Activated CD8-positive, alpha-beta memory T cell treated with anti-CD3 and anti-CD28 coated beads for 1 hour (primary cell): ENCODE measurements around the gene CSMD2.

Experiments
- DNase-seq, 2 donors: peaks; one replicate each; pipeline ENCODE4 v3.0.0-alpha.2; 2020; ENCODE audit warnings: low read depth in 1 of 2; ENCODE audit errors: extremely low read depth in 1 of 2

CSMD2 gene

DNA sequence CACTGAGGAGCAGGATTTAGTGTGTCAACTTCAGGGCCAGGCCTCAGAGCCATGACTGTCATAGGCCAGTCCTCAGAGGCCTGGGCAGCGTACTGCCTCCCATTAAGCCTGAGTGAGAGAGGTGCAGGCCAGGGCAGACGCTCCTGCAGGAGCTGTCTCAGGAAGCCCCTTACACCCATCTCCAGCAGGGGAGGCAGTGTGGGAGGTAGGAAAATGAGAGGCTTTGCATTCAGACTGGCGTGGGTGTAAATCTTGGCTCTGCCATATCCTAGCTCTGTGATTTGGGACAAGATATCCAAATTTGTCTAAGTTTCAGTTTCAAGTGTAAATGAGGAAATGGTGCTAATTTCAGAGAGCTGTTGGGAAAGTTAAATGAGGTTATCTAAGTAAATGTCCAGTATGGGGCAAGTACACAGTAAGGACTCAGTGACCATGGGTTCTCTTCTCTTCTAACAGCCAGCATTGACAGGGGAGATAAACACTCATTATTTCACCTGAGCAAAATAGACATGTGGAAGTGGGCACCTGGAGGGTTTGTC lies 508.5 kb downstream of the CSMD2 start:
- DNase-seq = no peak

DNA sequence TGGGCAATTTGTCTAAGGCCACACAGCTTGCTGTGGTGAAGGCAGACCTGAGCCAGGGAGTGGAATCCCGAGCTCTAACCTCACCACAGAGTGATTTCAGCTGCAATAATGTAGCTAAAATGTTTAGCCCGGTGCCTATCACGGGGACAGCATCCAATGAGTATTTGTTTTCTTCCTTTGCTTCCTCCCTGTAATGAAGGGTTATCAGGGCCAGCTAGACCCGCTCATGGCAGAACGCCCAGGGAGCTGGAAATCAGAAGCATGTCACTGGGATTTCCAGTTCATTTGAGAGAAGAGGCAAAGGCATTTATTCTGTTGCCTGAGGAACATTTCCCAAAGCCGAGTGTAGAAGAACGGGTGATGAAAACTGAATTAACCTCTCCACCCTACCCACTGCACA lies 509.5 kb downstream of the CSMD2 start:
- DNase-seq = no peak

DNA sequence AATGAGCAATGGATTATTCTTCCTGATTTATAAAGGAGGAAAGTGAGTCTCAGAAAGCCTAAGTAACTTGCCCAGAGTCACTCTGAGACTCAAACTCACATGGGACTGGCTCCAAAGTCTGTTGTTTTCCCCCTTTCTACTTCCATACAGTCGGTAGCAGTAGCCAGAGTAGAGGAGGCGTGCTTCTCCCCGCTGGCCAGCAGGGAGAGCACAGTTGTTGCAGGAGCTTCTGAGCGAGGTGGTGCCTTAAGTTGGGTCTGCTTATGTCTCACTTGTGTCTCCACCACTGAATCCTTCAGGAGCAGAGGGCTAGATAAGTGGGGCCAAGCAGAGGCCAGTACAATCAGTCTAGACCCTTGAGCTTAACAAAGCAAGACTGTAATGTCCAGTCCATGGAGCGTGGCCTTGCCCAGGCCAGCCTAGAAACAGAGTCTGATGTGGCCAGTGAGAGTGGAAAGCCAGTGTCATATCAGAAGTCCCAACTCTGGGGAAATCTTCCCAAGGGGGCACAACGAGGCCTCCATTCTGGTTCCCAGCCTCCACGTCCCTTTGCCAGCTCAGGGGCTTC lies 510.7 kb downstream of the CSMD2 start:
- no peak for DNase-seq

DNA sequence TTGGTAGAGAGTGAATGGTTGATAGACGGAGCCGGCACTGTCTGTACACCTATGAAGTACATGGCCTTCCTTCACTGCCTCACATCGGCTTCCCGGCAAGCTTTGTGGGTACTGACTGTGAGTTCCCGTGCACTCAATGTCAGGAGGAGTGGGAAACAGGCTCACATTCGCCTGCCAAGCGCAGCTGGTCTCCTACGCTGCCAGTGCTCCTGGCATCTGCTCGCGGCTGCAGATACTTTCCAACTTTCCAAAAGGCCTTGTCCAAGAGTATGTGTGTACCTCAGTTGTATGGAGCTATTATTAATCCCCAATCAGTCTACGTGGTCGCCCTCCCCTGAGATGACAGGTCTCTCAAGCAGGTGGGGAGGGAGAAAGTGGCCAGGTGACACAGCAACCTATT lies 511.8 kb downstream of the CSMD2 start:
- no peak for DNase-seq

DNA sequence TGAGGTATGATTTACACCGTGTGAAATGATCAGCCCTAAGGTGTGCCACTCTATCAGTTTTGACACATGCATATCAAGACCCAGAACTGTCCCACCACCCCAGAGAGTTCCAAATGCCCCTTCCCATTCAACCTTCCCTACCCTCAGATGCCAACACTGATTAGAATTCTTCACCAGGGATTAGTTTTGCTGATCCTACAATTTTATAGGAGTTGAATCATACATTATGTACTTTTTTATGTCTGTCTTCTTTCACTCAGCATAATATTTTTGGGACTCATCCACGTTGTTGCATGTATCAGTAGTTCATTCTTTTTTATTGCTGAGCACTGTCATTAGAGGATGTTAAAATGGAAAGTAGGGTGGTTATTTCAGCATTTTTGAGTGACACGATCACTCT lies 514.3 kb downstream of the CSMD2 start:
- DNase-seq = no peak

DNA sequence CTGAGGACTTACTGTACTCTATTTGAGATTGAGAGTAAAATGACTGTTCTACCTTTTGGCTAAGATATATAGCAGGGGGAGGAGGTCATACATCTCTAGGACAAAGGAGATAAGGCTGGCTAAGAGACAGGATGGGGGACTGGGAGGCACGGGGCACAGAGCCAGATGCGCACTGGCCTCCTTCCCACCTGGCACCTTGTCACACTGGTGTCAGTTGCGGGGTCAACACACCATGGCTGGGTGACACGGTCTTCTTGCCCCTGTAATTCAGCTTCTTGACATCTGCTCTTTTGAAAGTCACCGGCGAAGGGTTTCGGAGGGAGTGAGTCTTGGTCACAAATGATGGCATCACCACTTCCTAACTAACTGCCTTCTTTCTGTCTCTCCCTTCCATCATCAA lies 515.3 kb downstream of the CSMD2 start:
- DNase-seq = no peak

DNA sequence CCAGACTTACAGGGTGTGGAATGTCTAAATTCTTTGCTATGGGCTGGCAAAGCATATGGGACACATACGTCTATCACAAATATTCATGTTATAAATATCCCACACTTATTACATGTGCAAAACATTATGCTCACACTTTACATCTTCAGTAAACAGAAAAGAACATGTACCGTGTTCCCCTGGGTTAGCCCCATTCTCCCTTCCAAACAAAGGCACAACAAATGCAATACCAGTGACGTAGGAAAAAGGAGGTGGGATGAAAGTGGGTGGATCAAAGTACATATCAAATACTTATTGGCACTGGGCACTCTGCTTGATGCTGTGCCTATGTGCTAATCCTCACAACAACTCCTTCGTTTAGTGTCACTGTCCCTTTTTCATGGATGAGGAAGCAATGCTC lies 521.8 kb downstream of the CSMD2 start:
- no peak for DNase-seq

DNA sequence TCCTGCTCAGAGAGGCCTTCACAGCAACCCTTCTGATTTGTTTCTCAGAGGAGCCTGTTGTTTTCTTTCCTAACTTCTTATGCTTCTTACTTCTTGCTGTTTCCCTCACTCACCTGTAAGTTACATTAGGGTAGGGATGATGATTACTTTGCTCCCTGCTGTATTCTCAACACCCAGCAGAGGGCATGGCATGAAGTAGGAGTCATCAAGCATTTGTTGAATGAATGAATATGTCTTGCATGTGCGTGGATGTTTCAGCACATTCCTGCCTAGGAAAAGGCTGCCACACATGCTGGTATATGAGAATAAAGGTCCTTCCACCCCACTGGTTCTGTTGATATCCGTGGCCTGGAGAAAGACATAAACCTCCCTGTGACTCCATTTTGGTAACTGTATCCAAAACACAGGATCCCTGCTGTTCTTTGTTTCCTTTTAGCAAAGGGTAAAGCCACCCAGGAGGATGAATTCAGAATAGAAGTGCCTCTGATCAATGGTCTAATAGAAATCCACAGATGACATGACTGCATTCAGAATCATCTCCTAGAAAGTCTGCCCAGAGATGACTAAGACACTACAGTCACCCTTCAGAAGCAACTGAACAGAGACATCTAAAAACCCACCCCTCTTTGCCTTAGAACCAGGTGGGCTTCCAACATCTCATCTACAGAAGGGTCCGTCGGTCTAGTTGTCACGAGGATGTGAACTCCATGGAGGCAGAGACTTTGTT lies 523.8 kb downstream of the CSMD2 start:
- DNase-seq = no peak

DNA sequence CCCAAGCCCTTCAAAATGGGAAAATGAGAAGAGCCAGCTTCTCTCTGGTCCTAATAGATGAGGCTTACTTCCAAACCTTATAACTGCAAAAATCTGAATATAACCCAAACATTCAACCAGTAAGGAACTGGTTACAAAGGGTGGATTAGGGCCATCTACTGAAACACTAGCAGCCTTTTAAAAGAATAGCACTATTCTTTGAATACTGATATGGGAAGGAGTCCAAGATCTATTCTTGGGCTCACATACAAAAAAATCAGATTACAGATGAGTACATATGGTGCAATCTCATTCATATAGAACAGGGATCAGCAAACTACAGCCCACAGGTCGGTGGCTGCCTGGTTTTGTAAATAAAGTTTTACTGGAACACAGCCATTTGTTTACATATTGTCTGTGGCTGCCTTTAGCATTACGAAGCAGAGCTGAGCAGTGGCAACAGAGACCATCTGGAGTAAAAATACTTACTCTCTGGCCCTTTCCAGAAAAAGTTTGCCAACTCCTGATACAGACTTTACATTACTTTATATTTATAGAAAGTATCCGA lies 524.8 kb downstream of the CSMD2 start:
- DNase-seq = no peak

DNA sequence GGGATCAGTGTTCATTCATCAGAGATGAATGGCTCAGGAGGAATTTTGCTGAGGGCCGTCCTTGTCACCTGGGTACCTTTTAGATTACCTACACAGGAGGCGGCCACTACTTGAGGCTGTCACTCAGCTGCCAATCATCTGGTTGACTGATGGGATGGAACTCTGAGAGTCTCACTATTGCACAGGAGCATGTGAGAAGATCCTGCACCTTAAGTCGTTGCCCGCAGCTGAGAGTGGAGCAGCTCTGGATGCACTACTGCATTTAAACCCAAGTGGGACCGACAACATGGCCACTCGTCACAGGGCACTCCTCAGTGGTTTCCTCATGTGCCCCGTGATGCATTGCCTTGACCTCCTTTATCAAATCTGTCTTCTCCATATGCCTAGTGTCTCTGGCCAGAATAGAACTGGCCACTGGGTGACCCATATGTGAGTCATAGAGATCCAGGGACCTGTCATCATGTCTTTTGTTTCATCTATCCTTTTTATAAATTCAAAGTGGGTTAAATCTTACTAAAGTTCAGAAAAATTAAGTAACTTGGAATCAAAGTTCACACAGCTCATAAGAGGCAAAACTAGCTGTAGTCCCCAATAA lies 527.1 kb downstream of the CSMD2 start:
- DNase-seq = no peak

DNA sequence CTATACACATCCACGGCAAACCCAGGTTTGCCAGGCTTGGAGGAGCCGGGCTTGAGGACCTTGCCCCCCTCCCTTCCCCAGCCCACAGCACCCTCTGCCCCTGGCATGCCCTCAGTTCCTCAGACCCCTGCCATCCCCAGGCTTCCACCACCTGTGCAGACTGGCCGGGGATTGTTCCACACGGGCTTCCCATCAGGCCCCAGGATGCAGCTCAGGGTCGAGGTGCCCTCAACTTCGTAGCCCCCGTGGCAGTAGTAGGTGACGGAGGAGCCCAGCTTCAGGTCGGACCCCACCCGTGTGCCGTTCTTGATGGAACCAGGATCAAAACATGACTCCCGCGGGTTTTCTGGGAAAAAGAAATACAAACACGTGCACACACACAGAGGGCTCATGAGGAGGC lies 528.8 kb downstream of the CSMD2 start:
- DNase-seq = no peak

DNA sequence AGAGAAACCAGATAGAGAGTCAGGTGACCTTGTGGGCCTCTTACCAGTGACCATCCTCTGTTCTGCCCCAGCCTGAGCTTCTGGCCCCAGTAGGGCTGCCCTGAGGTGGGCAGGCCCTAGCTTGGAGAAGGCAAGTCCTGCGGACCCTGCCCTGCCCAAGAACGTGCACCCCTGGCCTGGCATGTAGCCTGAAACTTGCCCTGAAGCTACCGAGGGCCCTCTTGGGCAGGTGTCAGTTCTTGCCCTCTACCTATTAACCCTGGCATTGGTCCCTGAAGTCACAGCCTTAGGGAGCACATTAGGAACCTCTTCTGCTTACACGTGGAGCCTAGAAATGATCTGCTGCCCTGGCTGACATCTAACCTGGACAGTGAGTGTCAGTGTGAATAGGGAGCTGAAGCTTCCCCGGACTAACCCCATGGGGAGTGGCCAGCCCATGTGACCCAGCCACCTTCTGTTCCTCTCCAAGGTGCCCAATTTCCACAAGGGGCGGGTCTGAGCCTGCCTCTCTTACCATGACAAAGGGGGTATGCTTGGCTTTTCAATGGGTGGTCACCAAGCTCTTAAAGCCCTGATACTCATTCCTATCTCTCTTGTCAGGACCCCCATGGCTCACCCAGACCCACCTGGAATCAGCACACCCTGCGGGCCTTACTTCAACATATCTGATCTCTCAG lies 529.6 kb downstream of the CSMD2 start:
- DNase-seq = no peak

DNA sequence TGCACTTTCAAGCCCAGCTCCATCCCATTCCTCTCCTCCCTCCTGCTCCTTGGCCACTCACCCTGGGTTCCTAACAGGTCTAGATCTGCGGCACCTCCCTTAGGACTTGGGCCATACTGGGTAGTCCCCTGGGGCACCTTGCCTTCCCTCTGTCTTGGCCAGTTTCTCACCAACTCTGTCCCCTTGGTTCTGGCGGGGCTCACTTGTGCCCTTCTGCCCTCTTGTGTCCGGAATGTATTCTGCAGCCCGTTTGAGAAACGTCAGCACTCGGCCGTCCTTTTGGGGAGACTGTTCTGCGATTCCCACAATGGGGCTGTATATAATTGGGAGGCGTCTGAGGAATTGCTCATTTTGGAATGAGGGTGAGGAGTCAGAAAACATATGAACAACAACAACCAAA lies 530.2 kb downstream of the CSMD2 start:
- no peak for DNase-seq

DNA sequence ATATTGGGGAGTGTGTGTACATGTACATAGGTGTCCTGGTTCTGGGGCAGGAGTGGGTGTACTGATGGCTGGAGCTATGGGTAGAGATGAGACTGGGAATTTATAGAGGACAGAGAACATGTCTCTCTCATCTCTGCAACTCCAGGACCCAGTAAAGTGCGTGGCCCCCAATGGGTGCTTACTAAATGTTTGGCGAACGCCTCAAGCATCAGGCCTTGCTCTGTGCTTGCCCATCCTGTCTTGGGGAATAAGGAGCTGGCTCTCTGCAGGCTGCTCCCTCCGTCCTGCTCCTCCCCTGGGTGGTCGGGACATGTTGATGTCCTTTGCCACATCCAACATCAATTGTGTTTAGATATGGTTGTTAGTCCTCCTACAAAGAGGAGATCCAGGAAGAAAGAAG lies 530.9 kb downstream of the CSMD2 start:
- no peak for DNase-seq

DNA sequence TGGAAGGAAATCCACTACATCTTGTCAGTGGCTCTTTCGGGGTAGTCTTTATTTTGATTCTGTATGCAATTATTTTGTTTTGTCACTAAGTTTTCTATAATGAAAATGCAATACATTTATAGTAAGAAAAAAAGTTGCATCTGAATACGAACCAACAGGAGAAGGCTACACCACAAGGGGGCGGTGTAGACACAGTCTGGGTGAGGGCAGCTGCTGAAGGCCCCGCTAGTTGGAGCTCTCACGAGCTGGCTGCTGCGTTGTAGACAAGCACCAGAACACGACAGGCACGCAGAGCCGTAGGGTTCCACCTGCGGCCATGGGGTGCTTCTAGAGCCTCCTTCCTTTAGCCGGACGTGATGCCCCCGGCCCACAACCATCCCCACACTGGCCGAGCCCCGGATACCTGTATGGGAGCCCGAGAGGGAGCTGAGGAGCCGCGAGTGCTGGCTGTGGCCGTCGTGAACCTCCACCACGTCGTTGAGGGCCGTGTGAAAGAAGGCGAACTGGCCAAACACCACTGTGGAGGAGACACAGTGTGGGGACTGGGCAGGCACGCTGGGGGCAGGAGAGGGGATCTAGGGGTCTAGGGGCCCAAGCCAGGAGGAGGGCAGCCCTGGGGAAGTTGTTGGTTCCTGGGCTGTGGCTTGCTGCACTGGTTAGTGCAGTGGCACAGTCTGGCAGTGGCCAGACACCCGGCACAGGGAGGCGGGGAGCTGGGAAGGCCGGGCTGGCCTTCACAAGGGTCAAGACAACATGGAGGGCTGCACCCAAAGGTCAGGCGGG lies 531.8 kb downstream of the CSMD2 start:
- DNase-seq = peak; percentile 40 to 77

DNA sequence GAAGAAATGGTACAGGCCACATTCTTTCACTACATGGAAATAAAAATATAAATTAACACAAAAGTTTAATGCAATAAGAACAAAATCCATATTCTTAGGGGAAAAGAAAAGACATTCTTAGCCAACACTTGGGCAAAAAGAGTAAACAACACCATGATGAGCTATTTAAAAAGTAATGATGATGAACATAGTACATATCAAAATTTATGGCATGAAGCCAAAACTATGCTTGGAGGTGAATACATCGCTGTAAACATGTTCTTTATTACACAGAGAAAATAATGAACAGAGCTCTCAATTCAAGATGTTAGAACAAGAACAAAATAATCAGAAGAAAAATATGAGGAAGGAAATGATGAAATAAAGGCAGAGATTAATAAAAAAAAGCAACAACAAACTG lies 534.3 kb downstream of the CSMD2 start:
- no peak for DNase-seq

DNA sequence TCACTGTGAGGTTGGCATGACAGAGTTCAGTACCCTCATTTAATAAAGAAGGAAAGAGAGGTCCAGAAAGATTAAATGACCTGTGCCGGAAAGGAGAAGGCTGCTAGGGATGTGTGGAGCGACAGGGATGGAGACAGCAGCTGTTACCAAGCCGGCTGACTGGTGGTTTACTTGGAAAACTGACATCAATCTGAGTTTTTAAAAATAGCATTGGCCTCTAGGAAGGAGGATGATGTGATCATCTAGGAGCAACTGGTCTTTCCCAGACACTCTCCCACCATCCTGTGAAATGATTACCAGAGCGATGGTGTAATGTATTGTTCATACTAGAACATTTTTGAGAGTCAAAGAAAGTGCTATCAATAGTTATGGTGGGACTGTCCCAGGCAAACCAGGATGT lies 538.2 kb downstream of the CSMD2 start:
- no peak for DNase-seq

DNA sequence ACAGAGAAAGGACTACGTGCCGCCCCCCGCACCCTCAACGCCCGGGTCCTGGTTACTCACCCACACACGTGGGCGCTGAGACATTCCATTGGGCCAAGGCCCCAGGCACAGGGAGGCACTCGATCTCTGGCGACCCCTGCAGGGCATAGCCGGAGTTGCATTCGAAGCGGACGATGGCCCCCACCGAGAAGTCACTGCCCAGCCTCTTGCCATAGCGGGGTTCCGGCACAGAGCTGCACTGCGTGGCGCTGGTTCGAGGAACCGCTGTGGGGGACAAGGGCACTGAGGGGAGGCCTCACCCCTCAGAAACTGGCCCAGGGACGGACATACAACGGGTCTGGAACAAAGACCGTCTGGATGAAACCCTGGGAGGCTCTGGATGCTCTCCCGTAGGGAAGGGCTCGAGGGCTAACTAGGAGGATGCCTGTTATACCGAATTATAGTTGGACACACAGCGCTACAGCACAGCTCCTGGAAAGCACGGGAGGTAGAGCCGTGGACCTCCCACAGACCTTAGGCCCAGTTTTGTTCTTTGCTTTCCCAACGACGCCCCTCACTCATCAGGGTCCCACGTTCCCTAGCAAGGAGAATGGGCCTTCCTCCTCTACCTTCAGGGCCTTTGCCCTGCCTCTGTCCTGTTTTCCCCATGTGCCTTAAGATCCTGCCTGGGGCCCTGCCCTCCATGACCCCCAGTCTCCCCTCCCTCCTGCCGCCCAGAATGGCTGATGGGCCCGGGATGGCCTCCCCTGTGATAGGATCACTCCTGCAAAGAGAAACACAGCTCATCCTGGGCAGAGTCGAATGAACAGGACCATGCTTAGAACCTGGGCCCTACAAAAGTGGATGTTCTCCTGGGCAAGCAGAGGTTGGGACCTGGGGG lies 539.8 kb downstream of the CSMD2 start:
- DNase-seq = no peak

DNA sequence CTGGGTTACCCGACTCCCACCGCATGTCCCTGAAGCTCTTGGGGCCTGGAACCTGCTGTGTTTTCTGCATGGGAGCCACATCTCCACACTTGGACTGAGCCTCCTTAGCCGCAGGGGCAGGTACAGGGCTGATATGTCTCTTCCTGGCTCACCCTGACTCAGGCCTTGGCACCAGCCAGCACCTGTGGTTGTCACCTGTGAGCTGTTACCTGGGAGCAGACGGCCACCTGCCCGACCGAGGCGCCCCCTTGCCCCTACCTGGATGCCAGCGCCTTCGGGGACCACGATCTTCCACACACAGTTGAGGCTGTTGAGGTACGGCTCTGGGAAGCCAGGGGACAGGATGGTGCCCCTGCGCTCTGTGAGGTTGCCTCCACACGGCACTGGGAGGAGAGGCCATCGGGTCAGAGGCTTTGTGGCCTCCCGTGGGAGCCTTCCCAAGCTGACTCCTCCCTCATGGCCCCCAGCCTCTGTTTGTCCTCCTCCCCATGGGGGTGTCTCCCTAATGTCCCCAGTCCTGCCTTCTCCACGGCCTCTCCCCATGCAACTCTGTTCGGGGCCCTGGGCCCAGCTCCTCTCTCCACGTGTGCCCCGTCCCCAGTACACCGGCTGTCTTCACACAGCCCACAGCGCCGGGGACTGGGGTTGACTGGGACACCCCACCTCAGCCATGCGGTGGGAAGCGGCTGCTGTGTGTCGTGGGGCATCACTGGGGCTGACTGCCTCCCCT lies 540.6 kb downstream of the CSMD2 start:
- no peak for DNase-seq
